T-helper 17 cell (primary cell): ENCODE measurements around the gene ERCC6L2. TPM values are rescaled to one million over a fixed set of nuclear protein-coding genes. Genes with fewer than 3 reads are reported as not detected.
A peak's percentile ranks its signal among the peaks of the same experiment; 100 is the strongest.

ENCODE experiments used
- ATAC-seq: fragments of 150-1000 bp; cut with Tn5 transposase; 2 replicates; pipeline ENCODE4 v1.10.0; 2021; ENCODE audit warnings: mild to moderate bottlenecking, moderate library complexity
- DNase-seq, 3 donors: peaks; one replicate each; pipeline versions ENCODE4 v3.0.0 to v3.0.0-alpha.2; 2020 to 2021
- H3K9me3 ChIP-seq: one replicate; pipeline ENCODE4 v1.7.0; 2013; ENCODE audit warnings: low read length, mild to moderate bottlenecking; ENCODE audit not compliant: control insufficient read depth, poor library complexity, severe bottlenecking
- H3K27ac Mint-ChIP-seq: one replicate; pipeline ENCODE4 v1.8.0; 2022; ENCODE audit warnings: mild to moderate bottlenecking, moderate library complexity, mixed read lengths
- H3K27me3 Mint-ChIP-seq: one replicate; pipeline ENCODE4 v1.8.0; 2022; ENCODE audit warnings: mixed read lengths
- H3K36me3 Mint-ChIP-seq: one replicate; pipeline ENCODE4 v1.8.0; 2022; ENCODE audit warnings: low read depth, mixed read lengths
- H3K4me1 Mint-ChIP-seq: one replicate; pipeline ENCODE4 v1.8.0; 2022; ENCODE audit warnings: mild to moderate bottlenecking, mixed read lengths
- H3K4me3 Mint-ChIP-seq: one replicate; pipeline ENCODE4 v1.8.0; 2022; ENCODE audit warnings: mild to moderate bottlenecking, moderate library complexity, mixed read lengths
- total RNA-seq, 4 donors: library from RNA in 2 of 4; stranded (reverse) in 2 of 4; gene quantifications; one replicate each; pipeline ENCODE4 v1.2.3 and lab custom pipeline; 2022 to 2026

ERCC6L2 gene
- total RNA-seq, 2 donors from 2014 or later, result 38.8 to 39.4 TPM

DNA sequence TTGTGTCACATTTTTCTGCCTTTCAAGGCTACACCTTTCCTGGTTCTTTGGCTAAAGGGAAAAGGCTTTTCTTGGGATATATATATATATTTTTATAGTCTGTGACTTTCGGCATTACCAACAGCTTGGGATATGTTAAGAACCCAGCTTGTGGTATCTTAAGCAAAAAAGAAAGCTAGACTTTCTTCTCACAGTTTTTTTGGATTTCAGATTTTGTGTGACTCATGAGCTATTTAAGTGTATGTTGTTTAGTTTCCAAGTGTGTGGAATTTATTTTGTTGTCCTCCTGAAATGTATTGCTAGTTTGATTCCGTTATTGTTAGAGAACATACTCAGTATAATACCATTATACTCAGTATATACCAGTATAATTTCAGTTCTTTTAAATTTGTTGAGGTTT is 64.8 kb downstream of the ERCC6L2 start:
- H3K9me3 ChIP-seq, result no peaks in the 10 kb centered on the region
- Mint-ChIP-seq H3K27me3 (no peaks in the 10 kb centered on the region), H3K4me1 (peaks cover 2% of the 10 kb centered on the region), H3K4me3 (no peak overlapping the region), H3K36me3 (peaks cover 30% of the 10 kb centered on the region), H3K27ac (no peak overlapping the region)
- ATAC-seq (no peak), DNase-seq (no peak)

- no peak overlapping the region for H3K27ac Mint-ChIP-seq
- no peak for DNase-seq
- peaks cover 26% of the 10 kb centered on the region for H3K36me3 Mint-ChIP-seq
- no peaks in the 10 kb centered on the region for H3K4me1 Mint-ChIP-seq
- H3K4me3 Mint-ChIP-seq, result no peak overlapping the region
- H3K9me3 ChIP-seq, result no peaks in the 10 kb centered on the region
- H3K27me3 Mint-ChIP-seq, result no peaks in the 10 kb centered on the region
- ATAC-seq, result no peak
Measured at GRCh38 chr9:95942016-95942415, 66.5 kb downstream of the ERCC6L2 start.

GRCh38 chr9:95947118-95947517 is 71.6 kb downstream of the ERCC6L2 start:
- peaks cover 16% of the 10 kb centered on the region for H3K36me3 Mint-ChIP-seq
- no peak for DNase-seq
- H3K4me3 Mint-ChIP-seq, result no peak overlapping the region
- no peaks in the 10 kb centered on the region for H3K27me3 Mint-ChIP-seq
- H3K27ac Mint-ChIP-seq, result no peak overlapping the region
- no peaks in the 10 kb centered on the region for H3K9me3 ChIP-seq
- H3K4me1 Mint-ChIP-seq, result no peaks in the 10 kb centered on the region
- no peak for ATAC-seq

- H3K4me3 Mint-ChIP-seq, result no peak overlapping the region
- no peak for DNase-seq
- no peaks in the 10 kb centered on the region for H3K4me1 Mint-ChIP-seq
Measured at GRCh38 chr9:95952471-95952870, 77.0 kb downstream of the ERCC6L2 start.

GRCh38 chr9:95953986-95954385 is 78.5 kb downstream of the ERCC6L2 start:
- H3K27ac Mint-ChIP-seq, result no peak overlapping the region
- no peak for DNase-seq
- no peaks in the 10 kb centered on the region for H3K36me3 Mint-ChIP-seq
- ATAC-seq, result no peak
- no peaks in the 10 kb centered on the region for H3K9me3 ChIP-seq
- H3K4me3 Mint-ChIP-seq, result no peak overlapping the region
- no peaks in the 10 kb centered on the region for H3K4me1 Mint-ChIP-seq
- no peaks in the 10 kb centered on the region for H3K27me3 Mint-ChIP-seq

More at GRCh38 chr9:95952471-95952870, 77.0 kb downstream of the ERCC6L2 start:
- no peaks in the 10 kb centered on the region for H3K9me3 ChIP-seq
- Mint-ChIP-seq H3K27me3 (no peaks in the 10 kb centered on the region), H3K27ac (no peak overlapping the region), H3K36me3 (no peaks in the 10 kb centered on the region)
- no peak for ATAC-seq

- ATAC-seq (no peak), DNase-seq (no peak)
- Mint-ChIP-seq H3K27me3 (no peaks in the 10 kb centered on the region), H3K4me3 (no peak overlapping the region), H3K27ac (no peak overlapping the region), H3K36me3 (no peaks in the 10 kb centered on the region), H3K4me1 (no peaks in the 10 kb centered on the region)
- H3K9me3 ChIP-seq, result no peaks in the 10 kb centered on the region
Measured at GRCh38 chr9:95954940-95955339, 79.4 kb downstream of the ERCC6L2 start.

DNA sequence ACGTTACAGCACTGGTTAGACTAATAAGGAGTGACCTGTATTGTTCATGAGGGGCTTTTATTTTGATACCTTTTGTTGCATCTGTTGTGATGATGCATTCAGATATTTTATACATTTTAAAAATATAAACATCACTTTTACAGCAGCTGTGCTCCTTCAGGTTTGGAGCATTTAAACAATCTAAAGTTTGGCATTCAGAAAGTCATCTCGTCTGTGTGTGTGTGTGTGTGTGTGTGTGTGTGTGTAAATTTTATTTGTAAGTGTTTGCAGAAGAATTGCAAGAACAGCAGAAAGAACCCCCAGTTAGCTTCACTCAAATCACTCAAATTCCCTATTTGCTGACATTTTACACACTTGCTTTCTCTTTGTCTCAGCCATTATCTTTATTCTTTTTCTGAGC is 87.4 kb downstream of the ERCC6L2 start:
- peak overlapping the region; percentile 3 for H3K27ac Mint-ChIP-seq
- no peak overlapping the region for H3K4me3 Mint-ChIP-seq
- H3K36me3 Mint-ChIP-seq, result no peaks in the 10 kb centered on the region
- H3K9me3 ChIP-seq, result no peaks in the 10 kb centered on the region
- H3K27me3 Mint-ChIP-seq, result no peaks in the 10 kb centered on the region
- H3K4me1 Mint-ChIP-seq, result peaks cover 5% of the 10 kb centered on the region
- DNase-seq (no peak), ATAC-seq (no peak)

GRCh38 chr9:95963659-95964058 is 88.2 kb downstream of the ERCC6L2 start:
- H3K27ac Mint-ChIP-seq, result peak overlapping the region; percentile 3
- H3K4me3 Mint-ChIP-seq, result no peak overlapping the region
- DNase-seq (no peak), ATAC-seq (no peak)
- peaks cover 5% of the 10 kb centered on the region for H3K4me1 Mint-ChIP-seq
- no peaks in the 10 kb centered on the region for H3K36me3 Mint-ChIP-seq
- H3K27me3 Mint-ChIP-seq, result no peaks in the 10 kb centered on the region
- H3K9me3 ChIP-seq, result no peaks in the 10 kb centered on the region

DNA sequence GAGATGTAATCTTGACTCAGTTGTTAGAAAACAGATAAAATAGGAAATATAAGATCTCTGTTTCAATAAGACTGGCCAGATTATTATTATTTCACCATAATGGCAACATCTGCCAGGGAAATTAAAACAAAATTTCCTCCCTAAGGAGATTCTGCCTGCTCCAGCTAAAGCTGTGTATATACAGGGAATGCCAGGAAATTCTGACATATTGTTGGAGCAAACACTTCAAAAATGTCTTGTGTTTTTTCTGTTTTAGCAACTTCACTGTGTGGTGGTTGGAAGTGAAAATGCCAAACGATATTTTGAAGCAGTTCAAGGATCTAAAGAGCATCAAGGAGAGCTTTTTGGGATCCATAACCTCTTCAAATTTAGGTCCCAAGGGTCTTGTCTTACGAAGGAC is 90.8 kb downstream of the ERCC6L2 start:
- Mint-ChIP-seq H3K4me1 (peaks cover 5% of the 10 kb centered on the region), H3K27ac (no peak overlapping the region), H3K36me3 (no peaks in the 10 kb centered on the region), H3K4me3 (no peak overlapping the region), H3K27me3 (no peaks in the 10 kb centered on the region)
- ATAC-seq, result no peak
- H3K9me3 ChIP-seq, result no peaks in the 10 kb centered on the region
- no peak for DNase-seq

DNA sequence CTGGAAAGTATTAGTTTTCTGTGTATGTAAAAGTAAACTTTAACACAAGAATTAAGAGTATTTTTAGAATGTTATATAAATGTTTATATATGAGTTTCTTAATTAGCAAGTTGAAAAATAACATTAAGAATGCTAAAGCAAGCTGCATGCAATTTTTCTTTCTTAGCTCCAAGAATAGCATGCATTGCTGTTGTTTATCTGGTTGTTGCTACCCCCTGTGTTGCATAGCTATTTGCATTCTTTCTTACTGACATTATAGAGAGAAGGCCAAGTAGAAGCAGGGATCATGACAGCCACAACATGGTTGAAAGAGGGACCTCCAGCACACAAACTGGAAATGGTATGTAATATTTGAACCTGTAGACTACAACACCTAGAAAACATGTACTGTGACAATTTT is 94.8 kb downstream of the ERCC6L2 start:
- H3K4me1 Mint-ChIP-seq, result peaks cover 3% of the 10 kb centered on the region
- H3K36me3 Mint-ChIP-seq, result peaks cover 6% of the 10 kb centered on the region
- H3K27me3 Mint-ChIP-seq, result no peaks in the 10 kb centered on the region
- H3K27ac Mint-ChIP-seq, result no peak overlapping the region
- H3K9me3 ChIP-seq, result no peaks in the 10 kb centered on the region
- ATAC-seq (no peak), DNase-seq (no peak)
- no peak overlapping the region for H3K4me3 Mint-ChIP-seq

GRCh38 chr9:95971815-95972214 is 96.3 kb downstream of the ERCC6L2 start:
- peaks cover 6% of the 10 kb centered on the region for H3K36me3 Mint-ChIP-seq
- ATAC-seq (no peak), DNase-seq (no peak)
- no peaks in the 10 kb centered on the region for H3K27me3 Mint-ChIP-seq
- peaks cover 9% of the 10 kb centered on the region for H3K4me1 Mint-ChIP-seq
- no peaks in the 10 kb centered on the region for H3K9me3 ChIP-seq
- no peak overlapping the region for H3K27ac Mint-ChIP-seq
- H3K4me3 Mint-ChIP-seq, result no peak overlapping the region

GRCh38 chr9:95974389-95974788 is 98.9 kb downstream of the ERCC6L2 start:
- no peak for ATAC-seq
- H3K9me3 ChIP-seq, result no peaks in the 10 kb centered on the region
- Mint-ChIP-seq H3K4me3 (no peak overlapping the region), H3K36me3 (peaks cover 6% of the 10 kb centered on the region), H3K27ac (no peak overlapping the region), H3K27me3 (no peaks in the 10 kb centered on the region), H3K4me1 (peaks cover 6% of the 10 kb centered on the region)
- DNase-seq, result no peak

DNA sequence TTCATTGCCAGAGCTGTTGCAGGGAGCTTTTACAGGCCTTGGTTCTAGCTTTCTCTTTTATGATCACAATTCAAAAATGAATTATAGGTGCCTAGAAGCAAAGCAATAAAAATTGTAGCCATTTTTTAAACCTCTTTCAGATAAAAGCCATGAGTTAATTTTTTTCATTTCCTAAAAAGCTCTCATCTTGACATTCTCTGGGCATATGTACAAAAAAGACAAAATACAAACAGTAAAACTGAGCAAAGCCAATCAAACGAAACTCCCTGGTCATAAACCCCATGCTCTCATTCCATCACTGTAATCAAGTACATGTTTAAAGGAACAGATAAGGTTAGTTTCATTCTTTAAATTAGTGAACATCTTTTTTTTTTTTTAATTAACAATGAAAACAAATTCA is 101.9 kb downstream of the ERCC6L2 start:
- no peaks in the 10 kb centered on the region for H3K9me3 ChIP-seq
- H3K4me1 Mint-ChIP-seq, result peaks cover 20% of the 10 kb centered on the region
- H3K27ac Mint-ChIP-seq, result no peak overlapping the region
- ATAC-seq (no peak), DNase-seq (no peak)
- H3K36me3 Mint-ChIP-seq, result peaks cover 5% of the 10 kb centered on the region
- no peak overlapping the region for H3K4me3 Mint-ChIP-seq
- H3K27me3 Mint-ChIP-seq, result no peaks in the 10 kb centered on the region

- Mint-ChIP-seq H3K4me1 (peaks cover 21% of the 10 kb centered on the region), H3K27ac (no peak overlapping the region), H3K36me3 (no peaks in the 10 kb centered on the region), H3K27me3 (no peaks in the 10 kb centered on the region), H3K4me3 (no peak overlapping the region)
- no peak for ATAC-seq
- H3K9me3 ChIP-seq, result no peaks in the 10 kb centered on the region
- no peak for DNase-seq
Measured at GRCh38 chr9:95978106-95978505, 102.6 kb downstream of the ERCC6L2 start.

GRCh38 chr9:95979446-95979845 is 104.0 kb downstream of the ERCC6L2 start:
- H3K9me3 ChIP-seq, result no peaks in the 10 kb centered on the region
- H3K27me3 Mint-ChIP-seq, result no peaks in the 10 kb centered on the region
- H3K27ac Mint-ChIP-seq, result no peak overlapping the region
- H3K4me3 Mint-ChIP-seq, result no peak overlapping the region
- DNase-seq (no peak), ATAC-seq (no peak)
- peaks cover 3% of the 10 kb centered on the region for H3K36me3 Mint-ChIP-seq
- peaks cover 21% of the 10 kb centered on the region for H3K4me1 Mint-ChIP-seq
